Esophagus muscularis mucosa (tissue), 4 donors: ENCODE results near the gene SRMS. TPM values are rescaled to one million over a fixed set of nuclear protein-coding genes. Genes with fewer than 3 reads are reported as not detected.
A peak's percentile ranks its signal among the peaks of the same experiment; 100 is the strongest.

Experiments
- DNase-seq: peaks from one replicate; pipeline ENCODE4 v3.0.0-alpha.2; 2017; ENCODE audit errors: extremely low spot score
- H3K27ac ChIP-seq, 4 donors: fragments of 200-600 bp; sonication (generic); replicated peaks in 1 of 4; 1 replicate in 3 of 4; 2 replicates in 1 of 4; pipeline ENCODE4 v1.5.1; 2016 to 2019; ENCODE audit warnings: mild to moderate bottlenecking in 1 of 4
- H3K27me3 ChIP-seq, 4 donors: fragments of 200-600 bp; sonication (generic); one replicate each; pipeline versions ENCODE4 v1.5.1 to v1.6.0; 2016 to 2019
- H3K36me3 ChIP-seq, 4 donors: fragments of 200-600 bp; sonication (generic); one replicate each; pipeline ENCODE4 v1.5.1; 2016 to 2019
- H3K4me1 ChIP-seq, 4 donors: fragments of 200-600 bp; sonication (generic); one replicate each; pipeline ENCODE4 v1.5.1; 2016 to 2019
- H3K4me3 ChIP-seq, 4 donors: fragments of 200-600 bp; sonication (generic); 1 replicate in 2 of 4; 2 replicates in 2 of 4; pipeline ENCODE4 v1.5.1; 2016 to 2019; ENCODE audit warnings: mild to moderate bottlenecking in 4 of 4, moderate library complexity in 1 of 4
- H3K9me3 ChIP-seq, 4 donors: fragments of 200-600 bp; sonication (generic); 1 replicate in 3 of 4; 2 replicates in 1 of 4; pipeline ENCODE4 v1.5.1; 2016 to 2019
- CTCF ChIP-seq, 3 experiments: fragments of 200-600 bp in 2 of 3; fragments of 450-650 bp in 1 of 3; sonication (generic) in 2 of 3; IDR thresholded peaks; one replicate each; pipeline ENCODE4 v1.5.1; 2017 to 2019; ENCODE audit warnings: antibody characterized with exemption in 3 of 3, mild to moderate bottlenecking in 2 of 3, moderate library complexity in 1 of 3
- EP300 ChIP-seq: sonication (generic); formaldehyde crosslinking; IDR thresholded peaks from one replicate; pipeline ENCODE4 v1.6.1; 2017; ENCODE audit warnings: antibody characterized with exemption
- POLR2A ChIP-seq: fragments of 450-650 bp; IDR thresholded peaks from one replicate; pipeline ENCODE4 v1.6.1; 2017; ENCODE audit warnings: antibody characterized with exemption, moderate library complexity, mild to moderate bottlenecking, low read depth
- POLR2AphosphoS5 ChIP-seq, 2 donors: sonication (generic); formaldehyde crosslinking; IDR thresholded peaks; one replicate each; pipeline ENCODE4 v1.6.1; 2017; ENCODE audit warnings: antibody characterized with exemption in 2 of 2
- WGBS: methylation state at CpG from one replicate; pipeline ENCODE4 v1.1.5; 2018; 5-methylcytosine and 5-hydroxymethylcytosine counted together
- intact Hi-C: fragments of 100-400 bp; cut with DNase I; formaldehyde crosslinking; loops from one replicate; pipeline ENCODE4 v1.15.1; 2023
- total RNA-seq, 4 donors: library from RNA; depleted of rRNA; stranded (reverse); fragments of >200 nt; gene quantifications; one replicate each; pipeline versions ENCODE4 v1.1.0 to v1.2.1, GENCODE V29; 2016

SRMS gene
- total RNA-seq, 4 donors from 2014 or later = not detected

DNA sequence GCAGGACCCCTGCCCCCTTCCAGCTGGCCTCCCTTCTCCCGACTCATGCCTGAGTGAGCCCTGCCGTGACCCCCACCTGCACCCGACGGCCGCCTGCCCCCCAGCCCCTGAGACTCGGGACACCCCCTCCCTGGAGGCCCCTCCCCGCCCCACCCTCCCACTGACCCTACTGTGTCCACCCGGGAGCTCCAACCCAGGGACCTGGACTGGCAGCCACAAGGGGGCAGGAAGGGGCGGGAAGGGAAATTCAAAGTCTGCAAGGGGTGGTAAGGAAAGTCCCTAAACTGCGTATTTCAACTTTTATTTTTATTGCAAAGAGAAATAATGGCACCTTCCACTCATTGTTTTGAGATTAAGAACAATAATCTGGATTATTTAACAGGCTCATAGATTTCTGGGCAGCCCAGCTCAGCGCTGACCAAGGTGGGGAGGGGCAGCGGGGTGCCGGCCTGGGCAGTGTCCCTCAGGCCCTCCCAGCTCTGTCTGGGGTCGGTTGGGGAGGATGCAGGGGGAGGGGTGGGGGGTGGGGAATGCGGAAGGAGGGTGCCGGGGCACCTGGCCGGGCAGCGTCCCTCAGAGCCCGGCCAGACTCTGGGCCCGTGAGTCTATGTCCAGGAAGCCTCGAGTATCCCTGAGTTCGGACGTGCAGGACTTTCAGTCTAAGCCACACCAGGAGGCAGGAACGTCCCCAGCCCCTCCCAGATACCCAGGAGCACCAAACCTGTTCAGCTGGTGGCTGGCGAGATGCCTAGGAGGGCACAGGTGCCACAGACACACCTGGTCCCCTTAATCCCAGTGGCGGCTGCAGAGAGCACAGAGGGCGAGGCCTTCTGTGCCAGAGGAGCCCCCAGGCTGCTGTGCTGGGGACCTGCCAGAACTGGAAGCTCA is 9.1 kb downstream of the SRMS start:
- Histone ChIP-seq H3K9me3 (no peaks in the 10 kb centered on the region), H3K4me3 (peak overlapping the region; percentile 23 to 51 (median 36)), H3K27ac (no peak overlapping the region), H3K36me3 (no peaks in the 10 kb centered on the region), H3K27me3 (peaks cover 0 to 63% (median 23%) of the 10 kb centered on the region in 4 donors), H3K4me1 (peaks cover 16 to 34% (median 27%) of the 10 kb centered on the region in 4 donors)
- TF ChIP-seq POLR2AphosphoS5 (IDR thresholded peaks at IDR 0.05) (no peak), CTCF (IDR thresholded peaks at IDR 0.05) (peak in 1 of 3 experiments; percentile 14)
- intact Hi-C loops = loop anchor here (2.0 to 10.0 kb wide), 2 partner anchors 116 to 258 kb away; partner anchors contain the start of genes RTEL1 and STMN3
- DNase-seq = no peak
- 41% methylated on average over 12 of the region's 27 CpGs for WGBS

- Histone ChIP-seq H3K4me3 (peak overlapping the region; percentile 23 to 51 (median 36)), H3K9me3 (no peaks in the 10 kb centered on the region), H3K27ac (peak overlapping the region in 3 of 4 donors; percentile 33 to 52 (median 44)), H3K36me3 (no peaks in the 10 kb centered on the region), H3K4me1 (peaks cover 16 to 34% (median 27%) of the 10 kb centered on the region in 4 donors), H3K27me3 (peaks cover 0 to 71% (median 23%) of the 10 kb centered on the region in 4 donors)
- peak; percentile 91 to 97 (median 93) for TF ChIP-seq CTCF (IDR thresholded peaks at IDR 0.05)
- peak; percentile 13 to 47 for TF ChIP-seq POLR2AphosphoS5 (IDR thresholded peaks at IDR 0.05)
- TF ChIP-seq POLR2A = no peak
- no peak for TF ChIP-seq EP300
- intact Hi-C loops = loop anchor here (2.0 to 10.0 kb wide), 3 partner anchors 117 to 437 kb away; partner anchors contain the start of genes RTEL1 and STMN3
- DNase-seq = peak; percentile 96
- WGBS = no CpG with 5 or more reads among the region's 34 CpGs
Measured at GRCh38 chr20:63537525-63538203, 9.9 kb downstream of the SRMS start.

- no peaks in the 10 kb centered on the region for H3K9me3 ChIP-seq
- peaks cover 0 to 76% (median 23%) of the 10 kb centered on the region in 4 donors for H3K27me3 ChIP-seq
- no peaks in the 10 kb centered on the region for H3K36me3 ChIP-seq
- intact Hi-C loops = loop anchor here (2.0 to 10.0 kb wide), 2 partner anchors 118 to 438 kb away; partner anchors contain the start of genes RTEL1 and STMN3
- peak within 1 kb of the TSS; percentile 23 to 51 (median 36) for H3K4me3 ChIP-seq
- H3K27ac ChIP-seq = peak within 1 kb of the TSS in 3 of 4 donors; percentile 33 to 52 (median 44)
- DNase-seq = no peak
- peaks cover 16 to 34% (median 27%) of the 10 kb centered on the region in 4 donors for H3K4me1 ChIP-seq
- WGBS = 77% methylated on average over 17 of the region's 29 CpGs
- no peak for TF ChIP-seq EP300
- TF ChIP-seq CTCF (IDR thresholded peaks at IDR 0.05) = no peak
- TF ChIP-seq POLR2A = no peak
- TF ChIP-seq POLR2AphosphoS5 (IDR thresholded peaks at IDR 0.05) = no peak
Measured at GRCh38 chr20:63536997-63537524, 10.5 kb downstream of the SRMS start, which contains the start of gene PTK6. PTK6 (minus strand) TSS chr20:63537376; CDS start chr20:63537314, 62 bp downstream.

GRCh38 chr20:63536241-63536977 is 11.1 kb downstream of the SRMS start:
- DNase-seq = no peak
- no peak for TF ChIP-seq POLR2AphosphoS5 (IDR thresholded peaks at IDR 0.05)
- no peak for TF ChIP-seq CTCF (IDR thresholded peaks at IDR 0.05)
- no peak for TF ChIP-seq POLR2A
- TF ChIP-seq EP300 = no peak
- intact Hi-C loops = loop anchor here (2.0 to 10.0 kb wide), 2 partner anchors 118 to 438 kb away; partner anchors contain the start of genes RTEL1 and STMN3
- no peaks in the 10 kb centered on the region for H3K9me3 ChIP-seq
- peaks cover 0 to 81% (median 23%) of the 10 kb centered on the region in 4 donors for H3K27me3 ChIP-seq
- WGBS = 57% methylated on average over 14 of the region's 35 CpGs
- H3K27ac ChIP-seq = no peak overlapping the region
- H3K4me3 ChIP-seq = peak overlapping the region in 1 of 4 donors; percentile 51
- H3K36me3 ChIP-seq = no peaks in the 10 kb centered on the region
- H3K4me1 ChIP-seq = peaks cover 16 to 34% (median 27%) of the 10 kb centered on the region in 4 donors
